Fibroblast of skin of abdomen (primary cell): Measurements from ENCODE around the gene LRRK1.

ENCODE experiments used
- DNase-seq: peaks from one replicate; pipeline ENCODE4 v3.0.0-alpha.2; 2013

Gene LRRK1

DNA sequence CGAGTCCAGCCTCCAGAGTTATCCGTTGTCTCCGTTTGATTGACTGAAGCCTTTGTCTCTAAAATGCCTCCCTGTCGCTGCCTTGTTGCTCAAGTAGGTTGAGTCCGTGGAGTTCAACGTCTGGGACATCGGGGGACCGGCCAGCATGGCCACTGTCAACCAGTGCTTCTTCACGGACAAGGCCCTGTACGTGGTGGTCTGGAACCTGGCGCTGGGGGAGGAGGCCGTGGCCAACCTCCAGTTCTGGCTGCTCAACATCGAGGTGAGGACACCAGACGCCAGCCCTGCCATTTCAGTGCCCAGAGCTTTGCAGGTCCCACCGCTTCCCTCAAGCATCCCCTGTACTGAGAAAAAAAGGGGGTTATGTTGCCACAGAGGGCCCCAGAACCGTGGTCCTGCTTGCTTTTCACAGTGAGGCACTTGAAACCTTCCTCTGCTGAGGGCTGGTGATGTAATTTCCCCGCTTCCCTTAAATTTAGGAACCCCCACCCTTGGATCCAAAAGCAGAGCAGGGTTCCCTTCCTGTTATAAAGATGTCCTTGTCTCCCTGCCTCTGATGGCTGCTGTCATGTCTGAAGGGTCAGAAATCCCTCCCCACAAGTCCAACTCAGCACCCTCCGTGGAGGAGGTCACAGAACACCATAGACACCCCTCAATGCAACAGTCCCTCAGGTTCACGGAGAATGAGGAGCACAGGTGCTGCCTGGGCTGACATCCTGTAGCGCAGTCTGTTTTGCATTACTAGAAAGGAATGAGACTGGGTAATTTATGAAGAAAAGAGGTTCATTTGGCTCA, 105.7 kb downstream of the LRRK1 start:
- no peak for DNase-seq

- DNase-seq = no peak
Measured at GRCh38 chr15:101025501-101025885, 106.3 kb downstream of the LRRK1 start.

GRCh38 chr15:101025896-101026631, 106.9 kb downstream of the LRRK1 start:
- no peak for DNase-seq

- no peak for DNase-seq
Measured at GRCh38 chr15:101026656-101027272, 107.6 kb downstream of the LRRK1 start.

DNA sequence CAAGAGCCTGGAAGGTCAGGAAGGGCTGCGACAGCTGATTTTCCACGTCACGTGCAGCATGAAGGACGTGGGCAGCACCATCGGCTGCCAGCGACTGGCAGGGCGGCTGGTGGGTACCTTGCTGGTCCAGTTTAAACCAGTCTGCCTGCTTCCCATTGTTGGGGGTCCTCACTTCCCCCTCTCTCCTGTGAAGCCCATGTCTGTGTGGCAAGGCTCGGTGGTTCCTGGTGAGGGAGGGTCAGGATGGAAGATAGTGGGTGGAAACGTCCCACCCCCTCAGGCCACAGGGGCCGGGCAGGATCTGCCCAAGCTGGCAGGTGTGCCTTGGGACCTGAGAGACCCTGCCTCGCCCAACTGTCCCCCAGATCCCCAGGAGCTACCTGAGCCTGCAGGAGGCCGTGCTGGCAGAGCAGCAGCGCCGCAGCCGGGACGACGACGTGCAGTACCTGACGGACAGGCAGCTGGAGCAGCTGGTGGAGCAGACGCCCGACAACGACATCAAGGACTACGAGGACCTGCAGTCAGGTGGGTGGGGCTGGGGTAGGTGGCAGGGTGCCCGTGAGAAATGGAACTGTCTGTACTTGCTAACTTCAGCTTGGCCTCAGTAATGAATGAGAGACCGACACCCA, 108.2 kb downstream of the LRRK1 start:
- no peak for DNase-seq

GRCh38 chr15:101027920-101028319, 108.8 kb downstream of the LRRK1 start:
- no peak for DNase-seq

DNA sequence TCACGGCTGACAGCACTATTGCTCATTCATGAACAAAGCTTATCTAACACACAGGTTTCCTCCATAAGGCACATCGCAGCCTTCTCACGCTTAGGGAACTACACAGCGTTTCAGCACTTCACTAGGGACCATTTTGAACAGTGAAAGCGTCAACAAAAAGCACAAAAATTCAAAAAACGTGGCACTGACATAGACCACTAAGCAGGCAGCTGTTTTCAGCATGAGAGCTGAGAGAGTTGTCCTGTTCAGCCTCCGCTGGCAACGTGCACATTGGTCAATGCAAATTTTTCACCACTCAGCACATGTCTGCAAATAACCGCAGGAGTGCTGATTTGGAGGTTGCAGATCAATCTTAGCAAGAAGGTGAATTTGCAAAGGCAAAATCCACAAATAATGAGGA, 109.2 kb downstream of the LRRK1 start:
- DNase-seq = no peak

- no peak for DNase-seq
Measured at GRCh38 chr15:101028772-101029438, 109.7 kb downstream of the LRRK1 start.

GRCh38 chr15:101029971-101030661, 111.0 kb downstream of the LRRK1 start:
- DNase-seq = no peak

GRCh38 chr15:101031213-101031612, 112.1 kb downstream of the LRRK1 start:
- no peak for DNase-seq

- DNase-seq = no peak
Measured at GRCh38 chr15:101033801-101034200, 114.6 kb downstream of the LRRK1 start.

GRCh38 chr15:101035611-101036010, 116.5 kb downstream of the LRRK1 start:
- no peak for DNase-seq

DNA sequence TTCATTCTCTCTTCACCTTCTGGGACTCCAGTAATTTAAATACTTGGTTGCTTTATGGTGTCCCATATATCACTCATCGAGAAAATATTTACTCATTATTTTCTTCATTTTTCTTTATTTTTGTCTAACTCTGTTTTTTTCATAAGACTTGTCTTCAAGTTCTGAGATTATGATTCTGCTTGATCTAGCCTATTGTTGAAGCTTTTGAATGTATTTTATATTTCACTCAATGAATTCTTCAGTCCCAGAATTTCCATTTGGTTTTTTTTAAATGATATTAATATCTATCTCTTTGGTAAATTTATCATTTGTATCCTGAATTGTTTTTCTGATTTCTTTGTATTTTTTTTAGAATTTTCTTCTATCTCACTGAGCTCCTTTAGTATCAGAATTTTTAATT, 117.0 kb downstream of the LRRK1 start:
- no peak for DNase-seq

- no peak for DNase-seq
Measured at GRCh38 chr15:101037090-101037830, 118.1 kb downstream of the LRRK1 start.

DNA sequence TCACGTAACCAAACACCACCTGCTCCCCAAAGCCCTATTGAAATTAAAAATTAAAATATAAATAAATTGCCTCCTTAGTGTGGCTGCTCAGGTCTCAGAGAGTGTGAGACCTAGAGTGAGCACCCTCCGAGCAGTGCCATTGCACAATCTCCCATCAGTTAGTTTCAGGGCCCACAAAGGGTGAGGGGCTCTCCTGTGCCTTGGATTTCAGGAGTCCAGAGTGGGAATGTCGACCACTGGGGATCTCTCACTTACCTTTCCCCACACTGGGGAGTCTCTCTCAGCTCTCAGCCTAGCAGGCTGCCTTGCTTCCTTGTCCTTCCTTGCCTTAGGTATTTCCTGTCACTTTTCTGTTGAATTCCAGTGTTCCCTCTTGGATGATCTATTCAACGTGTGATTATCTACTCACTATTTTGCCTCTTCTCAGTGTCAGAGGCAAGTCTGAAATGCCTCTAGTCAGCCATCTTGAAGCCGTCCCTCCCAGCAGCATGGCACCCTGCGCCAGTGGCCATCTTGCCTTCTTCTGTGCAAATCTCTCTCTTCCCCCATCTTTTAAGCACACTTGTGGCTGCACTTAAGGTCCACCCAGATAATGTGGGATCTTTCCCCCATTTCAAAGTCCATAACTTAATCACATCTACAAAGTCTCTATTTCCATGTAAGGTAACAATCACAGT, 119.3 kb downstream of the LRRK1 start:
- no peak for DNase-seq

GRCh38 chr15:101039461-101039860, 120.3 kb downstream of the LRRK1 start:
- no peak for DNase-seq

DNA sequence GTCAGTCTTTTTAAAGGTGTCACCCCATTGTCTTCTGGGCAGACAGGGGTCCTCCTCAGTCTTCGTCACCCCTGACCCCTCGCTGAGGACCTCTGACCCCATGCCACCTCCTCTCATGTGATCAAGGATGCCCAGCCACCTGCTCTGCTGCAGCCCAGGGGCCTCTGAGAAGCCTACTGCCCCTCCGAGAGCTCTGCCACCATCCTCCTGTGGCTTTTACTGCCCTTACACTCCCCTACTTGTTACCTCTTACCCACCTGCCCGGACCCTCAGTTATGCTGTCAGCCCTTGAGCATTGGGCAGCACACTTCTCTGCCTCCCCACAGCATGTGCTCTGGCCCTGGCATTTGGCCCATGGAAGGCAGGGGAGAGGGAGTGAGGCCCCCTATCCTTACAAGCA, 123.2 kb downstream of the LRRK1 start:
- DNase-seq = no peak

GRCh38 chr15:101043011-101043410, 123.9 kb downstream of the LRRK1 start:
- DNase-seq = no peak

DNA sequence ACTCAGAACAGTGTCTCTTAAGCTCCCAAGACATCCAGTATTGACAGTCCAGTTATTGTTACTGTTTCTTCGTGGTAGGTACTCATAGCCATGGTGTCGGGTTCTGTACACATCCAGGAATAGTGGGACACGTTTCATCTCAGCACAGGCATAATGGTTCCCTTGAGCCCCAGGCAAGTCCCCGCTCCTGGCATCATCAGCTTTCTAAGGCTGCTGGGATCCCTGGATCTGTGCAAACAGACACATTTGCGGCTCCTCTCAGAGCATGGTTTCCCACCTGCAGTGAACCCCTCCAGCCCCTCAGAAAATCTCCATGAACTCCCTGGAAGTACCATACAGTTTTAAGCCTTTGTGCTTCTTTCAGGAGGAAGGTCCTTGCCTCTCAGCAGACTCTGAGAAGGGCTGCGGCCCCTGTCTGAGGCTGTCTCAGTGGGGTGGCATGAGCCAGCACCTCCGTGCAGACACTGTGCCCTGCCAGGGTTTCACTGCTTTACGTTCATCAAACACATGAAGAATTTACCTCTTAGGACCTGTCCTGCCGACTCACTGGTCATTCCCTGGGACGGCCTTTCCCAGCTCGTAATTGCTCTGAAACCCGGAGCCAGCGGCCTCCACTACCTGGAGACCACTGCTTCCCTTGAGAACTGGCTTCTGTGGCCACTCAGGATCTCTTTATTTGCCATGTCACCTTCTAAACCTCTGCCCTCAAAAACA, 124.9 kb downstream of the LRRK1 start:
- no peak for DNase-seq
